NCI-H82 treated with DMSO at 0.1 percent for 48 hours (cell line): ENCODE data around the gene ANK2.
A peak's percentile ranks its signal among the peaks of the same experiment; 100 is the strongest.

Experiments
- DNase-seq: peaks from one replicate; lab custom pipeline; 2025; ENCODE audit not compliant: unreplicated experiment; lab: John Stamatoyannopoulos, UW

ANK2 gene

GRCh38 chr4:113389160-113389559, 339.7 kb downstream of the ANK2 start:
- DNase-seq, result no peak

- DNase-seq, result no peak
Observed at GRCh38 chr4:113390850-113391249, 341.4 kb downstream of the ANK2 start.

DNA sequence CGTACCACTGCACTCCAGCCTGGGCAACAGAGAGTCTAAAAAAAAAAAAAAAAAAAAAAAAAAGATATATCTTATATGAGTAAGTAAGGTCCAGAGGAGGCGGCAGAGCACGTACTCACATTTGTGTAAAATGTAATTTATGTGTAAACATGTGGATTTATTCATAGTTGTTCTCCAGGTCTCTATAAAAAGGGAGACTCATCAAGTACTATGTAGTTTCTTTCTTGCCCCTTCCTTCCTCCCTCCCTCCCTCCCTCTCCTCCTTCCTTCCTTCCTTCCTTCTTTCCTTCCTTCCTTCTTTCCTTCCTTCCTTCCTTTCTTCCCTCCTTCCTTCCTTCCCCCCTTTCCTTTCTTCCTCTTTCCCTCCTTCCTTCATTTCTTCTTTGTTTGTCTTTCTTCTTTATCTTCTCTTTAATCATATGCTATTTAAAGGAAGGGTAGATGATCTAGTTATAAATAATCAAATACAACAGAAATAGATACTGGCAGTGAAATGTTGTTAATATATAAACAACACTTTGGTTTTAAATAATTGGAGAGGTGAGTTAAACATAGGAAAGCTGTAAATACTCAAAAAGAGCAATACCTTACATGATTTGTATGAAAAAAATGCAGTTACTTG, 344.8 kb downstream of the ANK2 start:
- no peak for DNase-seq

DNA sequence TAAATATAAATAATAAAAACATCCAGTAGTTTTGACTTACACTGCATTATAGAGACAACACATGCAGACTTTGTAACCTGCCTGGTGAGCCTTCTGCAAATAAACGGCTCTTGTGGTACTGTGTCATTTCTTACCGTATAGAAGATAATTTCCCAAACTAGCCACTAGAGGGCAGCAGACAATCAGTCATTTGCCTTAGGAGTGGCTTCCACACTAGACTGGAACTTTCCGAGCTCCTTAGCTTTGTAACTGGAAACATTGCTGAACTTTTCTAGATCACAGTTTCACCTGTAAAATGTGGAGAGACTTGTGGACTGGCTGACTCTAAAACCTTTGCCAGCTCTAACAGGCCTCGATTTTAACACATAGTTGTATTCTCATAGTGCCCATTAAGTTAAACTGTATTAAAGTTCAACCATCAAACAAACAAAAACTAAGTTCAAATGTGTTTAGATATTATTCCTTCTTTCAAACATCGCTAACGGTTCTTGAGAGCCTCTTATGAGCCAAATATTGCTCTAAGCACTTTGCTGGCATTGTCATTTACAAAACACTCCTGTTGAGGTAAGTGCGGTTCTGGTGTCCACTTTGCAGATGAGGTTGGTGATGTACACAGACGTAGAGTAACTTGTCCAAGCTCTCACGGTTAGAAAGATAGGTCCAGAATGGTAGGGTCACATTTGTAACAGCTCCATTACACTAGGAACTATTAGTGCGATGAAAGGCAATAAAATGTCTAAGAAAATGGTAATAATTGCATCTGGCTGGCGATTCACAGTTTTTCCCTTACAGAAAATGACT, 345.5 kb downstream of the ANK2 start:
- DNase-seq, result peak; percentile 53

GRCh38 chr4:113397114-113397701, 347.8 kb downstream of the ANK2 start:
- no peak for DNase-seq

GRCh38 chr4:113398441-113399143, 349.1 kb downstream of the ANK2 start:
- no peak for DNase-seq

- no peak for DNase-seq
Observed at GRCh38 chr4:113404167-113404571, 354.7 kb downstream of the ANK2 start.

- no peak for DNase-seq
Observed at GRCh38 chr4:113404841-113405240, 355.4 kb downstream of the ANK2 start.

- DNase-seq, result no peak
Observed at GRCh38 chr4:113405874-113406722, 356.6 kb downstream of the ANK2 start.

DNA sequence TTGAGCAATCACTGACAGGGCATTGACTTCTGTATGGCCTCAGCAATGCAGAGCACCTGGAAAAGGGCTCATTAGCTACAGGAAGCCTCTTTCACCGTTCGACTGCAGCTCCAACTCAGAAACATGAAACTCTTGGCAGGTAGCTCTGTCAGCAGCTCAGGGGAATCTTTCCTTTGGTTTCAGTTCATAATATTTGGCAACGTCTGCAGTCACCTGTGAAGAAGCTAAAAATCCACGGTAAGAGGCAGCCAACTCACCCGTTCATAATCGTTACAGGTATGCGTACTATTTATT, 357.2 kb downstream of the ANK2 start:
- no peak for DNase-seq

DNA sequence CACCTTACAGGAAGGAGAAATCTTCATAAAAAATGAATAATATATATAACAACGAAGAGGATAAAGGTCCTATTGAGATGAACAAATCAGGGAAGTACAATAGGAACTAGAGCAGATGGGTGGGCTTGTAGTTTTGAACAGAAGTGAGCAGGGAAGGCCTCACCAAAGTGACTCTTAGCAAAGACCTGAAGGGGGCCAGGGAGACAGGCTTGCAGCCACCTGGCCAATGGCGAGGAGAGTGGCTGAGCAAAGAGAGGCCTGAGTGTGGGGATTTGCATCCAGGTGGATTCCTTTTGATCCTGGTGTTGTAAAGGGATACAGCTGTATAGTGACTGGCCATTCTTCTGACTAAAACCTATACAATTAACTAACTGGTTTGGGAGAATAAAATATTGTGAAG, 358.0 kb downstream of the ANK2 start:
- no peak for DNase-seq

GRCh38 chr4:113409181-113409580, 359.7 kb downstream of the ANK2 start:
- no peak for DNase-seq

GRCh38 chr4:113410686-113411085, 361.2 kb downstream of the ANK2 start:
- no peak for DNase-seq

DNA sequence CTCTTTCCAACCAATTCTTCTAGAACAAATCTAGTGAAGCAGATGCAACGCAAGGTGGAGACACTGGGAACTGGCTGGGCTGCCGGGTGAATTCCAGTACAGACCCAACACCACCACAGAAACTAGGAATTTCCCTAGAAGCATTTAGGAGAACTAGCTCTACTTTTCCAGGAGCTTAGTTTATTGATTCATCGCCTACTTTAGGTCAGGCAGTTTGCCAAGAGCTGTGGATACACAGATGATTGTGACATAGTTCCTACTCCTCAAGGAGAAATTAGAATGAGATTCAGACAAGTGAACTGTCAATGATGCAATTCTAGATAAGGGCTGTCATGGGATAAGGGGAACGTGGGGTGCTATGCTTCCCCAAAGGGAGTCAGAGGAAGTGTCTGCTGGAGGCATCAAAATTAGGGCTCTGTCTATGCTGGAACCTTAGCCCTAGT, 362.1 kb downstream of the ANK2 start:
- no peak for DNase-seq

DNA sequence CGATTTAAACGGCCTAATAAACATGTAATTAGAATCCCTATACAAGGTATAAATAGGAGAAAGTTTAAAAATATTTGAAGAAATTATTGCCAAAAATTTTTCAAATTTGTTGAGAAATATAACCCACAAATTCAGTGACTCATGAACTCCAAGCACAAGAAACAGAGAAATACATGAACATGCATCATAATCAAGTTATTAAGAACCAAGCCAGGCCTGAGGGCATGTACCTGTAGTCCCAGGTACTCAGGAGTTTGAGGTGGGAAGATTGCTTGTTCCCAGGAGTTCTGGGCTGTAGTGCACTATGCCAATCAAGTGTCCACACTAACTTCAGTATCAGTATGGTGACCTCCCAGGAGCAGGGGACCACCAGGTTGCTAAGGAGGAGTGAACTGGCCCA, 370.2 kb downstream of the ANK2 start:
- no peak for DNase-seq

DNA sequence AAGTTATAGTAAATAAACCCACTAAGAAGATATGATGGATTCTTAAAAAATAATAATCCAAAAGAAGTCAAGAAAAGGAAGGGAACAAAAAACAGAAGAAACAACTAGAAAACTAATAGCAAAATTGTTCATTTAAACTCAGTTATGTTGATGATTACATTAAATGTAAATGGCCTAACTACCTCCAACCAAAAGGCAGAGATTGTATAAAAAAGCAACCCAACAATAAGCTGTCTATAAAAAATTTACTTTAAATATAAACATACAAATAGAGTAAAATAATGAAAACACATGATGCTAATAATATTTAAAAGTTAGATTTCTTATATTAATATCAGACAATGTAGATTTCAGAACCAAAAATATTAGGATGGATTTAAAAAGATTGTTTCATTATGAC, 371.5 kb downstream of the ANK2 start:
- no peak for DNase-seq

GRCh38 chr4:113423631-113424030, 374.2 kb downstream of the ANK2 start:
- no peak for DNase-seq

DNA sequence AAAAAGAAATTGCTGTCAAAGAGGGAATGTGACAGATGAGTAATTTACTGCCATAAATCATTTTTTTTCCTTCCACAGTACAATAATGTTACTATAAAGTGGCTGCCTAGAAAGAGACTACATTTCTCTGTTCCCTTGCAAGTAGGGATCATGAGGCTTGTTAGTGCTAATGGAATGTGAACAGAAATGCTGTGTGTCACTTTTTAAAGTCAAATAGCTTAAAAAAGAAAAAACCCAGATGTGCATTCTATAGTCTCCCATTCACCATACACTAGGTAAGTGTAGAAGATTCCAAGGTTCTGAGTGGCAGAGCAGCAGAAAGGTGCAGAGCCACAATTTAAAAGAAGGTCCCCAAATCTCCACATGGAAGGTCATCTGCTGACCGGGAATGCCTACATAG, 383.7 kb downstream of the ANK2 start:
- no peak for DNase-seq
